Gastrocnemius medialis (tissue), 4 donors: Measurements from ENCODE around the gene BNC2.

ENCODE experiments used
- CTCF ChIP-seq, 5 experiments: fragments of 450-650 bp in 3 of 5; fragments of 200-600 bp in 2 of 5; sonication (generic) in 2 of 5; IDR thresholded peaks in 4 of 5; conservative IDR thresholded peaks in 1 of 5; 1 replicate in 4 of 5; 2 replicates in 1 of 5; pipeline ENCODE4 v1.5.1; 2016 to 2019; ENCODE audit warnings: antibody characterized with exemption in 5 of 5, mild to moderate bottlenecking in 3 of 5, moderate library complexity in 3 of 5
- POLR2A ChIP-seq, 2 donors: fragments of 450-650 bp; IDR thresholded peaks; one replicate each; pipeline ENCODE4 v1.6.1; 2017; ENCODE audit warnings: antibody characterized with exemption in 2 of 2, mild to moderate bottlenecking in 2 of 2, moderate library complexity in 2 of 2

GRCh38 chr9:16782490-16782889 is 88.0 kb downstream of the BNC2 start:
- TF ChIP-seq CTCF (IDR thresholded peaks at IDR 0.05 in 4 of 5, conservative IDR thresholded peaks at IDR 0.05 in 1 of 5) (no peak), POLR2A (IDR thresholded peaks at IDR 0.05) (no peak)
